Liver (tissue), 3 donors: ENCODE data around the gene FLVCR2.

Experiments used
- EGR1 ChIP-seq, 2 donors: IDR thresholded peaks; 2 replicates each; pipeline ENCODE4 v1.6.1; 2016 to 2018; ENCODE audit warnings: antibody characterized with exemption in 2 of 2, low read depth in 2 of 2
- RXRA ChIP-seq, 2 donors: IDR thresholded peaks; 2 replicates each; pipeline ENCODE4 v1.6.1; 2017 to 2018; ENCODE audit warnings: antibody characterized with exemption in 2 of 2, mild to moderate bottlenecking in 1 of 2
- TAF1 ChIP-seq: conservative IDR thresholded peaks from 2 replicates; pipeline ENCODE4 v1.6.1; 2016; ENCODE audit warnings: antibody characterized with exemption, mild to moderate bottlenecking
- YY1 ChIP-seq: IDR thresholded peaks from 2 replicates; pipeline ENCODE4 v1.6.1; 2016; ENCODE audit warnings: antibody characterized with exemption, mild to moderate bottlenecking
- TF ChIP-seq, protein P1 (sequence below): fragments of 150-350 bp; IDR thresholded peaks from 2 replicates; pipeline ENCODE4 v1.5.1; 2017; ENCODE audit warnings: improper control_type of control experiment, low read depth, low read length; ENCODE audit not compliant: missing input control
- TF ChIP-seq, protein P2 (sequence below): IDR thresholded peaks from 2 replicates; pipeline ENCODE4 v1.6.1; 2016; ENCODE audit warnings: antibody characterized with exemption
- TF ChIP-seq, protein P3 (sequence below): IDR thresholded peaks from 2 replicates; pipeline ENCODE4 v1.6.1; 2016; ENCODE audit warnings: antibody characterized with exemption
- donor health status: healthy.
- donor health status: healthy.

DNA sequence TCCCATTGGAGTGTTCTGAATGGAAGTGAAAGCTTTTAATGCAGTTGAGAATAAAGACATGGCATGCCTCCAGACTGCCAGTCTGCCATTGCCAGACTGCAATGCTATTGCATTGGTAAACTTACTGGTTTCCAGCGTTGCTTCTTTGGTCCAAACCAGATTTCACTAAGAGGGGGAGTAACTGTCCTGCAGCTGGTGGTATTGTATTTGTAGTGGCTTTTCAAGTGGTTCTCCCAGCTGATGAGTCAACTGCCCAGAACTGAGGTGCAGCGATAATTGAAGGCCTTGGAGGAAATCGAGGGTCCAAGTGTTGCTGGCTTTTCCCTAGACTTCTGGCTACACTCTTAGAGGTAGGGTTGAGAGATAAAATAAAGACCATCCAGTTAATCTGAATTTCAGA, 50.4 kb downstream of the FLVCR2 start:
- TF ChIP-seq, protein P1, sequence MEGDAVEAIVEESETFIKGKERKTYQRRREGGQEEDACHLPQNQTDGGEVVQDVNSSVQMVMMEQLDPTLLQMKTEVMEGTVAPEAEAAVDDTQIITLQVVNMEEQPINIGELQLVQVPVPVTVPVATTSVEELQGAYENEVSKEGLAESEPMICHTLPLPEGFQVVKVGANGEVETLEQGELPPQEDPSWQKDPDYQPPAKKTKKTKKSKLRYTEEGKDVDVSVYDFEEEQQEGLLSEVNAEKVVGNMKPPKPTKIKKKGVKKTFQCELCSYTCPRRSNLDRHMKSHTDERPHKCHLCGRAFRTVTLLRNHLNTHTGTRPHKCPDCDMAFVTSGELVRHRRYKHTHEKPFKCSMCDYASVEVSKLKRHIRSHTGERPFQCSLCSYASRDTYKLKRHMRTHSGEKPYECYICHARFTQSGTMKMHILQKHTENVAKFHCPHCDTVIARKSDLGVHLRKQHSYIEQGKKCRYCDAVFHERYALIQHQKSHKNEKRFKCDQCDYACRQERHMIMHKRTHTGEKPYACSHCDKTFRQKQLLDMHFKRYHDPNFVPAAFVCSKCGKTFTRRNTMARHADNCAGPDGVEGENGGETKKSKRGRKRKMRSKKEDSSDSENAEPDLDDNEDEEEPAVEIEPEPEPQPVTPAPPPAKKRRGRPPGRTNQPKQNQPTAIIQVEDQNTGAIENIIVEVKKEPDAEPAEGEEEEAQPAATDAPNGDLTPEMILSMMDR, result no peak
- TF ChIP-seq, protein P2, sequence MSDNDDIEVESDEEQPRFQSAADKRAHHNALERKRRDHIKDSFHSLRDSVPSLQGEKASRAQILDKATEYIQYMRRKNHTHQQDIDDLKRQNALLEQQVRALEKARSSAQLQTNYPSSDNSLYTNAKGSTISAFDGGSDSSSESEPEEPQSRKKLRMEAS, result no peak
- no peak for TF ChIP-seq RXRA (IDR thresholded peaks at IDR 0.05)
- no peak for TF ChIP-seq EGR1 (IDR thresholded peaks at IDR 0.05; ENCODE audit: low read depth in 2 of 2)
- TF ChIP-seq, protein P3, sequence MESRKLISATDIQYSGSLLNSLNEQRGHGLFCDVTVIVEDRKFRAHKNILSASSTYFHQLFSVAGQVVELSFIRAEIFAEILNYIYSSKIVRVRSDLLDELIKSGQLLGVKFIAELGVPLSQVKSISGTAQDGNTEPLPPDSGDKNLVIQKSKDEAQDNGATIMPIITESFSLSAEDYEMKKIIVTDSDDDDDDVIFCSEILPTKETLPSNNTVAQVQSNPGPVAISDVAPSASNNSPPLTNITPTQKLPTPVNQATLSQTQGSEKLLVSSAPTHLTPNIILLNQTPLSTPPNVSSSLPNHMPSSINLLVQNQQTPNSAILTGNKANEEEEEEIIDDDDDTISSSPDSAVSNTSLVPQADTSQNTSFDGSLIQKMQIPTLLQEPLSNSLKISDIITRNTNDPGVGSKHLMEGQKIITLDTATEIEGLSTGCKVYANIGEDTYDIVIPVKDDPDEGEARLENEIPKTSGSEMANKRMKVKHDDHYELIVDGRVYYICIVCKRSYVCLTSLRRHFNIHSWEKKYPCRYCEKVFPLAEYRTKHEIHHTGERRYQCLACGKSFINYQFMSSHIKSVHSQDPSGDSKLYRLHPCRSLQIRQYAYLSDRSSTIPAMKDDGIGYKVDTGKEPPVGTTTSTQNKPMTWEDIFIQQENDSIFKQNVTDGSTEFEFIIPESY, result no peak
- no peak for TF ChIP-seq TAF1
- no peak for TF ChIP-seq YY1
